Keratinocyte (primary cell): ENCODE results near the gene LDAH. TPM values are rescaled to one million over a fixed set of nuclear protein-coding genes. Genes with fewer than 3 reads are reported as not detected.

Experiments
- DNase-seq: peaks from one replicate; pipeline ENCODE4 v3.0.0-alpha.2; 2011; ENCODE audit warnings: low read depth, missing footprints, low spot score
- FAIRE-seq: peaks from 2 replicates; lab custom pipeline; 2011; peaks lifted over from hg19 to GRCh38; lab: Jason Lieb, UNC
- H2AFZ ChIP-seq: 2 replicates; pipeline ENCODE4 v1.6.0; 2012; ENCODE audit warnings: low read length, control low read depth, inconsistent platforms; ENCODE audit not compliant: control insufficient read depth
- H3K27ac ChIP-seq: 2 replicates; pipeline ENCODE4 v1.5.1; 2011; ENCODE audit warnings: low read length; ENCODE audit not compliant: control insufficient read depth, insufficient read depth
- H3K27me3 ChIP-seq: 3 replicates; pipeline ENCODE4 v1.6.0; 2011; ENCODE audit warnings: low read length; ENCODE audit not compliant: control insufficient read depth, insufficient read depth; ENCODE audit errors: extremely low read depth
- H3K36me3 ChIP-seq, 2 experiments: 2 replicates in 1 of 2; 3 replicates in 1 of 2; pipeline ENCODE4 v1.5.1; 2011; ENCODE audit warnings: low read length in 2 of 2, mild to moderate bottlenecking in 1 of 2; ENCODE audit not compliant: control insufficient read depth in 2 of 2, insufficient read depth in 2 of 2; ENCODE audit errors: extremely low read depth in 1 of 2
- H3K4me1 ChIP-seq: 3 replicates; pipeline ENCODE4 v1.5.1; 2011; ENCODE audit warnings: low read length; ENCODE audit not compliant: control insufficient read depth, insufficient read depth; ENCODE audit errors: extremely low read depth
- H3K4me2 ChIP-seq: 3 replicates; pipeline ENCODE4 v1.6.0; 2011; ENCODE audit warnings: low read depth, low read length; ENCODE audit not compliant: control insufficient read depth, insufficient read depth; ENCODE audit errors: extremely low read depth
- H3K4me3 ChIP-seq, 3 experiments: fragments of 200-600 bp in 1 of 3; sonication (generic) in 1 of 3; 2 replicates in 2 of 3; 3 replicates in 1 of 3; pipeline ENCODE4 v1.5.1; 2011 to 2016; ENCODE audit warnings: low read length in 3 of 3, mild to moderate bottlenecking in 3 of 3, control low read depth in 2 of 3, inconsistent platforms in 1 of 3, low read depth in 1 of 3, mixed read lengths in 1 of 3, mixed run types in 1 of 3, moderate library complexity in 1 of 3; ENCODE audit not compliant: control insufficient read depth in 2 of 3, insufficient read depth in 2 of 3; ENCODE audit errors: extremely low read depth in 1 of 3
- H3K79me2 ChIP-seq: 2 replicates; pipeline ENCODE4 v1.6.0; 2012; ENCODE audit warnings: low read length; ENCODE audit not compliant: control insufficient read depth, insufficient read depth
- H3K9ac ChIP-seq: 3 replicates; pipeline ENCODE4 v1.6.0; 2011; ENCODE audit warnings: low read length; ENCODE audit not compliant: control insufficient read depth, insufficient read depth; ENCODE audit errors: extremely low read depth
- H3K9me1 ChIP-seq: 3 replicates; pipeline ENCODE4 v1.6.0; 2011; ENCODE audit warnings: low read length; ENCODE audit not compliant: control insufficient read depth, insufficient read depth; ENCODE audit errors: extremely low read depth
- H3K9me3 ChIP-seq: 2 replicates; pipeline ENCODE4 v1.5.1; 2012; ENCODE audit warnings: low read depth, low read length; ENCODE audit not compliant: control insufficient read depth
- H4K20me1 ChIP-seq: 3 replicates; pipeline ENCODE4 v1.6.0; 2011; ENCODE audit warnings: low read length; ENCODE audit not compliant: control insufficient read depth, insufficient read depth; ENCODE audit errors: extremely low read depth
- CTCF ChIP-seq, 3 experiments: IDR thresholded peaks in 1 of 3; conservative IDR thresholded peaks in 1 of 3; optimal IDR thresholded peaks in 1 of 3; 2 replicates in 2 of 3; 3 replicates in 1 of 3; pipeline versions ENCODE3 to v1.5.1; 2011; ENCODE audit warnings: low read length in 3 of 3, mild to moderate bottlenecking in 3 of 3, moderate library complexity in 2 of 3, control low read depth in 1 of 3, inconsistent platforms in 1 of 3; ENCODE audit not compliant: insufficient read depth in 2 of 3; ENCODE audit errors: extremely low read depth in 1 of 3
- EZH2 ChIP-seq: IDR thresholded peaks from one replicate; pipeline ENCODE4 v1.6.1; 2012; ENCODE audit warnings: inconsistent platforms, mild to moderate bottlenecking, low read length, moderate library complexity
- dilution Hi-C: fragments of 300-500 bp; cut with MboI; formaldehyde crosslinking; loops from one replicate; pipeline ENCODE4 v1.7.0; 2020; ENCODE audit warnings: low sequenced_read_pairs; ENCODE audit not compliant: extremely low pct_ligation_motif_present
- polyA plus RNA-seq, 5 experiments: library from polyadenylated mRNA; depleted of rRNA in 3 of 5; stranded (reverse) in 3 of 5; stranded (forward) in 1 of 5; unstranded in 1 of 5; fragments of >200 nt; gene quantifications; 1 replicate in 1 of 5; 2 replicates in 3 of 5; 3 replicates in 1 of 5; pipeline versions ENCODE4 v1.2.1 to v1.2.3, GENCODE V29; 2011 to 2012; ENCODE audit warnings: missing spikeins in 2 of 5, low read depth in 1 of 5, low replicate concordance in 1 of 5

The LDAH gene
- polyA plus RNA-seq, 1 donor (not counting 4 experiments of a cell fraction or from before 2014, with no cell fraction given): 22.7 TPM

DNA sequence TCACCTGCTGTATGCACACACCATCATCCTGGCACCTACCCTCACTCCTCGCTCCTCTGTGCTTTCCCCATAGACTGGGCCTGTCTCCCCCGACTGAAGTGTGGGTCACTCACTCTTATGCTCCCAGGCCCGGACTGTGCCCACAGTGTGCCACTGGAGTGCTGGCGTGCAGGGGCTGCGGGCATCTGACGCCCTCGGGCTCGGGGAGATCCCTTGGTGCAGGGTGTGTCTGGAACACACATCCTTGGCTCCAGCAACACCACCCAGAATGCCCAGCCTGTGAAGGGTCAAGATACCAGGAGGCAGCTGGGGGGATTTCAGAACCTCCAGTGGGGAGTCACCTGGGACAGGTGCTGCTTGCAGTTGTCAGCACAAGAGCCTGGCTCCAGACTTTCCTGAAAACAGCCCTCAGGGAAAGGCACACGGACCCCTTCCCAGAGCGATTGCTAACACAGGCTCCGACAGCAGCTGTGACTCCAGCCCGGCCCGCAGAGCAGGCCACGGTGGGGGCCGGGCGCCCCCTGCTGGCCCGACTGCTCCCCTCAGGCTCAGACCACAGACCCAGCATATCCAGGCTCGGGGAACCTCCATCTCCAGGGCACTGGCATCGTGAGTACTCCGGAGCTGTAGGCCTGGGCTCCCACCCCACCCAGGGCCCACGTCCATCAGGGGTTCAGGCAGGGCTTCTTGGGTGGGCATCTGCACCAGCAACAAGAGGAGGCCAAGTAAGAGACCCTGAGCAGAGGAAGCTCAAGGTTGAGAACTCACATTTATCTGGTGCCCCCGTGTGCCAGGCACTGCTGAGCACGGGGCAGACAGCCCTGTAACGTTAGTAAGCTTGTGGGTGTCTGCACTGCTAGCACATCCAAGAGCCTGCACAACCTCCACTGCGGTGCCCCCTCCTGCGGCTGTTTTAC lies 180.6 kb downstream of the LDAH start:
- peaks cover 17 to 26% of the 10 kb centered on the region in 2 experiments for H3K36me3 ChIP-seq

GRCh38 chr2:20641123-20641985 lies 181.5 kb downstream of the LDAH start:
- Histone ChIP-seq H3K9me3 (no peaks in the 10 kb centered on the region), H3K4me1 (peaks cover 8% of the 10 kb centered on the region), H2AFZ (no peak overlapping the region), H3K27me3 (no peaks in the 10 kb centered on the region), H3K79me2 (no peaks in the 10 kb centered on the region), H3K9ac (no peak overlapping the region), H3K9me1 (no peaks in the 10 kb centered on the region), H3K4me2 (no peak overlapping the region), H3K36me3 (peaks cover 17 to 32% of the 10 kb centered on the region in 2 experiments), H3K27ac (no peak overlapping the region), H3K4me3 (no peak overlapping the region), H4K20me1 (no peaks in the 10 kb centered on the region)
- TF ChIP-seq CTCF (optimal IDR thresholded peaks at IDR 0.05 in 1 of 3, IDR thresholded peaks at IDR 0.05 in 1 of 3, conservative IDR thresholded peaks at IDR 0.05 in 1 of 3; ENCODE audit: extremely low read depth in 1 of 3, insufficient read depth in 2 of 3, low read length in 3 of 3): no peak
- no peak for DNase-seq
- dilution Hi-C loops: no loop called here
- no peak for FAIRE-seq

More for the DNA sequence above, 180.6 kb downstream of the LDAH start:
- Histone ChIP-seq H3K27ac (no peak overlapping the region), H3K4me1 (peaks cover 8% of the 10 kb centered on the region), H3K4me2 (no peak overlapping the region), H3K79me2 (peaks cover 3% of the 10 kb centered on the region), H3K4me3 (no peak overlapping the region), H3K9me3 (no peaks in the 10 kb centered on the region), H3K9me1 (no peaks in the 10 kb centered on the region), H4K20me1 (no peaks in the 10 kb centered on the region), H3K9ac (no peak overlapping the region), H3K27me3 (no peaks in the 10 kb centered on the region), H2AFZ (no peak overlapping the region)
- peak; percentile 83 for FAIRE-seq
- dilution Hi-C loops: no loop called here
- TF ChIP-seq CTCF (optimal IDR thresholded peaks at IDR 0.05 in 1 of 3, IDR thresholded peaks at IDR 0.05 in 1 of 3, conservative IDR thresholded peaks at IDR 0.05 in 1 of 3; ENCODE audit: extremely low read depth in 1 of 3, insufficient read depth in 2 of 3, low read length in 3 of 3) (peak; percentile 80 to 98 (median 95)), EZH2 (no peak)
- DNase-seq: no peak
